Mesothelial cell of epicardium (in vitro differentiated cells): ENCODE results near the gene WDR18. TPM values are rescaled to one million over a fixed set of nuclear protein-coding genes. Genes with fewer than 3 reads are reported as not detected.

ENCODE experiments used
- DNase-seq, 2 experiments: peaks; one replicate each; pipeline ENCODE4 v3.0.0; 2021; ENCODE audit warnings: low spot score in 2 of 2; ENCODE audit not compliant: unreplicated experiment in 2 of 2
- H3K27ac Mint-ChIP-seq: 2 replicates; pipeline ENCODE4 v1.8.0; 2021; ENCODE audit warnings: mixed read lengths
- H3K27me3 Mint-ChIP-seq: 2 replicates; pipeline ENCODE4 v1.8.0; 2021; ENCODE audit warnings: low read depth, mixed read lengths
- H3K36me3 Mint-ChIP-seq: 2 replicates; pipeline ENCODE4 v1.8.0; 2021; ENCODE audit warnings: mixed read lengths
- H3K4me1 Mint-ChIP-seq: 2 replicates; pipeline ENCODE4 v1.8.0; 2021; ENCODE audit warnings: mixed read lengths
- H3K4me3 Mint-ChIP-seq: 2 replicates; pipeline ENCODE4 v1.8.0; 2021; ENCODE audit warnings: mild to moderate bottlenecking, moderate library complexity, mixed read lengths
- H3K9me3 Mint-ChIP-seq: 2 replicates; pipeline ENCODE4 v1.8.0; 2021; ENCODE audit warnings: mixed read lengths
- CTCF ChIP-seq: fragments of 200-600 bp; sonication (generic); IDR thresholded peaks from one replicate; pipeline ENCODE4 v1.5.0; 2021; ENCODE audit warnings: antibody characterized with exemption; ENCODE audit not compliant: unreplicated experiment
- total RNA-seq: library from RNA; stranded (reverse); gene quantifications from 3 replicates; pipeline ENCODE4 v1.2.1, GENCODE V29; 2021

WDR18 gene
- total RNA-seq, 1 donor from 2014 or later: 65.2 TPM

GRCh38 chr19:1025960-1026782, 42.0 kb downstream of the WDR18 start, which contains the start of gene CNN2:
Gene CNN2, plus strand, starts transcription at chr19:1026608. Its CDS starts 54 bp downstream, at chr19:1026662.
- H3K36me3 Mint-ChIP-seq: peaks cover 6% of the 10 kb centered on the region
- H3K27ac Mint-ChIP-seq: peak within 1 kb of the TSS; percentile 98

GRCh38 chr19:1026783-1027649, 42.9 kb downstream of the WDR18 start:
- Mint-ChIP-seq H3K4me3 (peak overlapping the region; percentile 96), H3K4me1 (peaks cover 21% of the 10 kb centered on the region), H3K9me3 (no peaks in the 10 kb centered on the region), H3K27me3 (no peaks in the 10 kb centered on the region), H3K36me3 (peaks cover 6% of the 10 kb centered on the region), H3K27ac (peak overlapping the region; percentile 98)
- no peak for DNase-seq
- TF ChIP-seq CTCF: no peak

More at GRCh38 chr19:1025960-1026782, 42.0 kb downstream of the WDR18 start, which contains the start of gene CNN2:
- peak within 1 kb of the TSS; percentile 96 for H3K4me3 Mint-ChIP-seq
- no peak for TF ChIP-seq CTCF
- peaks cover 1% of the 10 kb centered on the region for H3K27me3 Mint-ChIP-seq
- peaks cover 21% of the 10 kb centered on the region for H3K4me1 Mint-ChIP-seq
- H3K9me3 Mint-ChIP-seq: no peaks in the 10 kb centered on the region
- DNase-seq: peak; percentile 80 to 87

- no peaks in the 10 kb centered on the region for H3K9me3 Mint-ChIP-seq
- peaks cover 21% of the 10 kb centered on the region for H3K4me1 Mint-ChIP-seq
- H3K4me3 Mint-ChIP-seq: peak overlapping the region; percentile 96
- no peak for DNase-seq
- TF ChIP-seq CTCF: no peak
- peak overlapping the region; percentile 95 for H3K27ac Mint-ChIP-seq
- H3K36me3 Mint-ChIP-seq: peaks cover 11% of the 10 kb centered on the region
- no peaks in the 10 kb centered on the region for H3K27me3 Mint-ChIP-seq
Observed at GRCh38 chr19:1027650-1028061, 43.5 kb downstream of the WDR18 start.

- peak overlapping the region; percentile 95 for H3K27ac Mint-ChIP-seq
- no peaks in the 10 kb centered on the region for H3K9me3 Mint-ChIP-seq
- no peaks in the 10 kb centered on the region for H3K27me3 Mint-ChIP-seq
- peaks cover 21% of the 10 kb centered on the region for H3K4me1 Mint-ChIP-seq
- no peak for TF ChIP-seq CTCF
- DNase-seq: peak; percentile 79 to 83
- peak overlapping the region; percentile 96 for H3K4me3 Mint-ChIP-seq
- peaks cover 12% of the 10 kb centered on the region for H3K36me3 Mint-ChIP-seq
Observed at GRCh38 chr19:1028062-1028926, 44.1 kb downstream of the WDR18 start.
